Stimulated activated CD8-positive, alpha-beta memory T cell treated with anti-CD3 and anti-CD28 coated beads, Interleukin-12 subunit alpha, Interleukin-12 subunit beta, amount 100 ng/mL, for 4 hours (primary cell): Measurements from ENCODE around the gene DENND5A.
"Not testable (repeated sequence)": the region's sequence is repeated elsewhere in the genome, so short reads cannot be mapped to it uniquely, and the experiment has no call there.

Experiments
- DNase-seq: peaks from one replicate; pipeline ENCODE4 v3.0.0-alpha.2; 2020; ENCODE audit warnings: low read depth

Gene DENND5A

DNA sequence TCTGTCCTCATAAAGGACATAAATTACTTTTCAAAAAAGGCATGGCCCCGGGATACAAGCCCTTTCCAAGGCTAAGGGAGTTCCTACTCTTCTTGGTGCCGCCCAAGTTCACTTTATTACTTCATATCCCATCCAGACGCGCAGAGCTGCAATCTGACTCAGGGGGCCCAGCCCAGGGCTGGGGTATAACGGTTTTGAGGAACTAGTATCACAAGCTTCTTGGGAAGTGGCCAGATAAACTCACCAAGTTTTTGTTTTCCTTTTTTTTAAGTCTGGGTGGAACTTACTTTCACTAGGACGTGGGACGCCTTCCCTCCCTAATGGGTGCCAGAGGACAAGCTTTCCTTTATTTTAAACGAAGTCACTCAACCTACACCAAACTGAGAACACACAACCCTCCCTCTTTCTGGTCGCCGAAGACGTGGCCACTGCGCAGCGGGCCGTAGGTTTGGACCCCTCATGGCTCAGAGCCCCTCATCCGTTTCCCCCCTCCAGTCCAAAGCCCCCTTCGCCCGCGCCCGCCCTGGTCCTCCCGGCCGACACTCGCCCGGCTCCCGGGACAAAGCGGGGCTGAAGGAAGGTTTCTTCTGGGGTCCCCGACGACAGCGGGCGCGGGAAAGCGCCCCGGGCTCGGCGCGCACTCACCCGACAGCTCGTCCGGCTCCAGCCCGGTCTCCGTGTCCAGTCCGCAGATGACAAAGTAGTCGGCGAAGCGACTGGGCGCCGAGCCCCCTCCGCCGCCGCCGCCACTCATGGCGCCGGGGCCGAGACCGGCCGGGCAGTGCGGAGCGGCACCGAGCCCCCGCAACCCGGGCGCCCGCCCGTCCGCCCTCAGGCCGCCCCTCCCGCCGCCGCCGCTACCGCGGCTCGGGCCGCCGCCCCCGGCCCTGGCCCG, 587 bp downstream of the DENND5A start:
- peak; percentile 13 for DNase-seq

DNA sequence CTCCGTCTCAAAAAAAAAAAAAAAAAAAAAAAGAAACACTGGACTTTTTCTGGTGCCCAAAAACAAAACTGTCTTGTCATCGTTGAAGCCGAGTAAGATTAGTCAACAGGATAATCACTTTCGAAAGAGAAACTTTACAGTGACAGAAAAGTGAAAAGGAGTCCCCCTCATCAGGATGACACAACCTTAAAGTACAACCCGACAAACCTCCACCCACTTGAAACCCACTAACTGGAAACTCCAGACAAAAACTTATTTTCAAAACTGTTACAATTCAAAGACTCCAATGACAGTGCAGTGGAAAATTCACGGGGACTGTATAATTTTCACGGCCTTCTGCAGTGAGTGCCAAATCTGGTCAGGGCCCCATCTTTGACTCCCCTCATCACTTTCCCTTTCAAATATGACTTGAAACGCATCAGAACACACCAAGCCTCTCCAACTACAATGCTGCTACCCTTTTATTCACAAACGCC, 1.3 kb downstream of the DENND5A start:
- peak; percentile 27 for DNase-seq

DNA sequence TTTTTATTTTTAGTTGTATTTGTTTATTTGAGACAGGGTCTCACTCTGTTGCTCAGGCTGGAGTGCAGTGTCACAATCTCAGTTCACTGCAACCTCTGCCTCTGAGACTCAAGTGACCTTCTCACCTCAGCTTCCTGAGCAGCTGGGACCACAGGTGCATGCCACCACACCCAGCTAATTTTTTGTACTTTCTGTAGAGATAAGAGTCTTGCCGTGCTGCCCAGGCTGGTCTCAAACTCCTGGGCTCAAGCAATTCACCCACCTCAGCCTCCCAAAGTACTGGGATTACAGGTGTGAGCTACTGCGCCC, 4.4 kb downstream of the DENND5A start:
- DNase-seq, result not testable (repeated sequence)

DNA sequence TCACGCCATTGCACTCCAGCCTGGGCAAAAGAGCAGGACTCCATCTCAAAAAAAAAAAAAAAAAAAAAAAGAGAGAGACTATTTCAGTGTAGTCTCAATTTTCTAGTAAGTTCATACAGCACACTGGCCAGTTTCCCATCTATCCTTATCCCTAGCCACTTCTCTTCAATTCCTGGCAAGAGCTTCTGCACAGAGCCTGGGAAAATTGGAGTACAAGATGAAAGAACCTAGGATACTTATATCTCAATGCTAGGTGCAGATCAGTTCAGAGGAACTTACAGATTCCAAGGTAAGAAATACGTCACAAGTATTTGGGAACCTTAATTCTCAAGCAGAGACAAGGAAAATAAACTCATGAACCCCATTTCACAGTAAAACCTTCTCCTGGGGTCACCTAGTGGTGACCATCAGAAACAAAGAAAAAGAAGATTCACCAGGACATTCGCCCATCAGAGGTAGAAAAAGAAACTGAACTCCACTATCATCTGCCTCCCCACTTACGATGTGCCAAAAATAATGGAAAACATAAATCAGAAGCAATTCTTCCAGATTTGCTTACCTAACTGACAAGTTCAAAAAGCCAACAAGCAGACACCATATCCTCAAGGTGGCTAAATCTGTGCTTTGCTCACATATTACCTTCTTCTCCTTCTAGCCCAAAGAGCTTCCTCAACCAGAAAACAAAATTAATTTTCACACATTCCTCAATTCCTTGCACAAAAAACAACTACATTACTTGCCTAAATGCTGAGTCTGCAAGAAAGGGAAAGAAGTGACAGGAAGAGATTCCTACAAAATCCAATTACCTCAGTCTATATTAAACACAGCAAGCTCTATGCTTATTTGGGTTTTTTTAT, 4.9 kb downstream of the DENND5A start:
- no peak for DNase-seq

DNA sequence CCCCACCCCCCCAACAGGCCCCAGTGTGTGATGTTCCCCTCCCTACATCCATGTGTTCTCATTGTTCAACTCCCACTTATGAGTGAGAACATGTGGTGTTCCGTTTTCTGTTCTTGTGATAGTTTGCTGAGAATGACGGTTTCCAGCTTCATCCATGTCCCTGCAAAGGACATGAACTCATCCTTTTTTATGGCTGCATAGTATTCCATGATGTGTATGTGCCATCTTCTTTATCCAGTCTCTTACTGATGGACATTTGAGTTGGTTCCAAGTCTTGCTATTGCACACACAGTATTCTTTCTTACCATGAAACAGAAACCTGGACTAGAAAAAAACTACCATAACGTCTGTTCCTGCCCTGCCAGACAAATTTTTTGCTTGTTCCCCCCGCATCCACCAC, 6.9 kb downstream of the DENND5A start:
- DNase-seq, result not testable (repeated sequence)

DNA sequence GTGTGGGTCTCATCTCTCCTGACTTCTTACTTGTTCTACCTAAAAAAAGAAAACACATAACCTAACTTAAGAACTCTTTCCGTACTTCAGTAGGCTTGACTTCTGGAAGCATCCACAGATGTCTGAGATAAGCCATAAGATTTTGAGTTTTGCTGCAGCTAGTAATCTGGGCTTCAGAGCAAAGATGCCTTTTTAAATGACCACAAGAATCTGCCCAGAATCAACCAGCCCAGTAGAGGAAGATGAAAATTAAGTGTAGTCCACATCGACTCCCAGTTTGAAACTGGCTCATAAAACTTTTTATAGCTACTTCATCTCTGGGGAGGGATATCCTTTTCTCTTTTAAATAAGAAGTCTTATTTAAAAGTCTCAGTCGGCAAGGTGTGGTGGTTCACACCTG, 10.7 kb downstream of the DENND5A start:
- DNase-seq, result no peak

DNA sequence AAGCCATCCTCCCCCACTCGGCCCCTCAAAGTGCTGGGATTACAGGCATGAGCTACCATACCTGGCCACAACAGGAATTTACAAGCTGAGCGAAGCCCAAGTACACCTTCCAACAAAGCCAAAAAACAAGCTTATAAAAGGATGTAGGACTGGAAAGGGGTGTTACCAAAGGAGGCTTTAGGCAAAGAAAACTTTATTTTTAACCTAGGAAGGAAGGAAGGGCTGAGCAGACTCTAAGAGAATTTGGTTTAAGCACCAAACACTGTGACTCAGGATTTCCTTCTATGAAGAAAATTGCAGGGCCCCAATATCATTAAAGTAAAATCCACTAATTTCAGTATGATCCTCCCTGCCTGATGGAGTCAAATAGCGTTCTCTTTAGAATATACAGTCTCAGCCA, 12.1 kb downstream of the DENND5A start:
- DNase-seq, result no peak

DNA sequence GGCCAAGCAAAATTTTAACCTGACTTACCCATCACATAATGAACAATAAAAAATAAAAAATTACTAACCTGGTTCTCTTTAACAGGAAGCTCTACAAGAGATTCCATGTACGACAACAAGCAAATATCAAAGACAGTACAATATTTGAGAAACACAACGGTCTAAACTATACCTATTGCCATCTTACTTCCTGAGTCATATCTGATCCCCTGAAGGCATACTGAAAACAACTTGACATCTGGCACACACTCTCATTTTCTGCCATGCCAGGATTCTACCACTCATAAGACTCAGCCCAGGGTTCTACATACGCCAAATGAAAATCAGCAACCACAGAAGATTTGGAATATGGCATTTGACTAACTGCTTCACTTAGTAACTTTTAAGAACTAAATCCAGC, 13.8 kb downstream of the DENND5A start:
- no peak for DNase-seq

DNA sequence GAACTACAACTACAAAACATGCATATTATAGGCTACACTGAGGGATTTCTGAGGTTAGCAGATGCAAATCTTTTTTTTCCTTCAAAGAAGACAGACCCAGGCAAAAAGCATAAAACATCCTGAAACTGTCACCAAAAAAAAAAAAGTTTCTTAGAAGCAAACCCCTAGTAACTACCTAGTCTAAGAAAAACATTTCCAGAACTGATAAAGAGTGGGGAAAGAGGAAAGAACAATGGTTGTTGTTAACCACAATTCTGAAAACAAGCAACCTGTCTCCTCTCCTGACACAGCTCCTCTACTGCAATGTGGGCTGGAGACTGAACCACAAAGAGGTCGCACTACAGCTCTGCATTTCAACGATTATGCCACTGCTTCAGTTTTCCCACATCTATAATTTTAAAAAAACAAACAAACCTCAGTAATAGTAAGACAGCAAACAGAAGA, 15.0 kb downstream of the DENND5A start:
- no peak for DNase-seq

DNA sequence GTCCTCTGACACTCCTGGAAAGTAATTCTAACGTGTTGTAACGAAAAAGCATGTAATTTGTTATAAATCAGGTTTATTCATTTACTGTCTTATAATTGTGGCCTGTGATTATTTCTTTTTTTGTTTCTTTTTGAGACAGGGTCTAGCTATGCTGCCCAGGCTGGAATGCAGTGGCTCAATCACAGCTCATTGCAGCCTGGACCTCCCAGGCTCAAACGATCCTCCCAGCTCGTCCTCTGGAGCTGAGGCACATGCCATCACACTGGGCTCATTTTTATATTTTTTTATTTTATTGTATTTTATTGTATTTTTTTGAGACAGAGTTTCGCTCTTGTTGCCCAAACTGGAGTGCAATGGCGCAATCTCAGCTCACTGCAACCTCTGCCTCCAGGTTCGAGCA, 15.9 kb downstream of the DENND5A start:
- no peak for DNase-seq

DNA sequence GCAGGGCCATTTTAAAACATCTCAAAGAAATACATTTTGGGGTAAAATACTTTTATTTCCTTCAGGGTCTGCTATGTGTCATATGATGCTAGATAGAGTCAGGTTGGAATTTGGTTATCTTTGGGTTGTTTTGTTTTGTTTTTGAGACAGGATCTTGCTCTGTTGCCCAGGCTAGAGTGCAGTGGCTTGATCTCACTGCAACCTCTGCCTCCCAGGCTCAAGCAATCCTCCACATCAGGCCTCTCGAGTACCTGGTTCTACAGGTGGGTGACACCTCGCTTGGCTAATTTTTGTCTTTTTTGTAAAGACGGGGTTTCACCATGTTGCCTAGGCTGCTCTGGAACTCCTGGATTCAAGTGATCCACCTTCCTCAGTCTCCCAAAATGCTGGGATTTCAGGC, 17.3 kb downstream of the DENND5A start:
- DNase-seq, result no peak

DNA sequence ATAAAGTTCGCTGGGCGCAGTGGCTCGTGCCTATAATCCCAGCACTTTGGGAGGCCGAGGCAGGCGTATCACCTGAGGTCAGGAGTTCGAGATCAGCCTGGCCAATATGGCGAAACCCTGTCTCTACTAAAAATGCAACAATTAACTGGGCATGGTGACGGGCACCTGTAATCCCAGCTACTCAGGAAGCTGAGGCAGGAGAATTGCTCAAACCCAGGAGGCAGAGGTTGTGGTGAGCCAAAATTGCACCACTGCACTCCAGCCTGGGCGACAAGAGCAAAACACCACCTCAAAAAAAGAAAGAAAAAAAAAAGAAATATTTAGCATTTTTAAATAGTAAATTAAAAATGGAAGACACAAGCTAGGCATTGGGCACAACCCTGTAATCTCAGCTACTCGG, 28.9 kb downstream of the DENND5A start:
- DNase-seq, result not testable (repeated sequence)

DNA sequence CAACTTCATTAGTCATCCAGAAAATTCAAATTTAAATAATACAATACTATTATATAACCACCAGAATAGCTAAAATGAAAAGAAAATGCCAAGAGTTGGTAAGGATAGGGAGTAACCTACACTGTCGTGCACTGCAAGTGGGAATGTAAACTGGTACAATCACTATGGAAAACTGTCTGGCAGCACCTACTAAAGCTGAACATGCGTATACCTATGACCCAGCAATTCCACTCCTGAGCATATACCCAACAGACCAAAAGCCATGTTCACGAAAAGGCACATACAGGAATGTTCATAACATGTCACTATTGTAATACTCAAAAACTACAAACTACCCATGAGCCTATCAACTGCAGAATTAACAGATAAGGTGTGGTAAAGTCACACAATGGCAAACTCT, 32.7 kb downstream of the DENND5A start:
- DNase-seq, result no peak

DNA sequence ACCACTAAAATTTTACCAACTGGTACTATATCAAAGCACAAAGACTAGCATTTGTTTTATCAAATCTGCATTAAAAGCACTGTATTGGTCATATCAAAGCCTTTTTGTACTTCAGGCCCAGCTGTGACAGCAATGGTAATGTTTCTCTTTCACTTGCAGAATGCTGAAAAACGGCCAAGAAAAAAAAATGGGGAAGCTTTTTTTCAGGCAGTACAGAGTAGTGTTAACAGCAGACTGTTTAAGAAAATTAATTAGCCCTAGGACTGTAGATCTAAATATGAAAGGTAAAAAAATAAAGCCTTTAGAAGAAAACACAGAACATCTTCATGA, 33.3 kb downstream of the DENND5A start:
- no peak for DNase-seq

DNA sequence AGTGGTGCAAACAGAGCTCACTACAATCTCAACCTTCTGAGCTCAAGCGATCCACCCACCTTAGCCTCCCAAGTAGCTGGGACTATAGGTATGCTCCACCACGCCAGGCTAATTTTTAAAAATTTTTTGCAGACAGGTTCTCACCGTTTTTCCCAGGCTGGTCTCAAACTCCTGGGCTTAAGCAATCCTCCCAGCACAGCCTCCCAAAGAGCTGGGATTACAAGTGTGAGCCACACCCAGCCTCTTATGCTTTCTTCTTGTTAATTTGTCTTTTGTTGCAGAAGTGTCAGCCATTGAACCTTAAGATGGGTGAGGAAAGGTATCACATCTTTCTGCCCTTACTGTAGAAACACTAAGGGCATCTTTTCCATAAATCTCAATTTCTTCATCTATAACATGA, 34.9 kb downstream of the DENND5A start:
- no peak for DNase-seq

DNA sequence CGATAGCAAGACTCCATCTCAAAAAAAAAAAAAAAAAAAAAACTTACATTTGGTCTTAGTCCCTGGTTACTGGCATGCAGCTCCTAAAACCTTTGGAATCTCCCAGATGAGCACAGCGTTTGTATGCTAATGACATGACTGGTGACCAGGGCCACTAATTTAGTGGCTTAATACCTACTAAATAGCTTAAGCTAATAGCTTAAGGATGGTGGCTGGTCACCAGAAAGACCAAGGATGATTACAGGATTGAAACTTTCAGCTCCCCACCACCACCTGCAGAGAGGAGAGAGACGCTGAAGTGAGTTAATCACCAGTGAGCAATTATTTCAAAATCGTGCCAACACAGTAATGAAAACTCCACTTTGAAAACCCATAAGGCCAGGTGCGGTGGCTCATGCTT, 37.1 kb downstream of the DENND5A start:
- no peak for DNase-seq

DNA sequence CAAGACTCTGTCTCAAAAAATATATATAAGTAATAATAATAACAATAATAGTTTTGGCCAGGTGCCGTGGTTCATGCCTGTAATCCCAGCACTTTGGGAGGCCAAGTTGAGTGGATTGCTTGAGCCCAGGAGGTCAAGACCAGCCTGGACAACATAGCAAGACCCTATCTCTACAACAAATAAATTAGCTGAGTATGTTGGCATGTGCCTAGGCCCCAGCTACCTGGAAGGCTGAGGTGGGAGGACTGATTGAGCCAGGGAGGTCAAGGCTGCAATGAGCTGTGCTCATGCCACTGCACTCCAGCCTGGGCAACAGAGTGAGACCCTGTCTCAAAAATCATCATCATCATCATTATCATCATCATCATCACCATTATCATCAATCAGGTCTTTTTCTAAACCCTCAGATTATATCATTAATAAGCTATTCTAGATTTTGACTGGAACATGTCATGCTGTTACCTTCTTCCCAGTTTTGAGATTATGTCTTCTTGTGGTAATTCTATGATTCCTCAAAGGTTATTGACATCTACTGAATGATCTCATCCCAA, 39.3 kb downstream of the DENND5A start:
- no peak for DNase-seq

DNA sequence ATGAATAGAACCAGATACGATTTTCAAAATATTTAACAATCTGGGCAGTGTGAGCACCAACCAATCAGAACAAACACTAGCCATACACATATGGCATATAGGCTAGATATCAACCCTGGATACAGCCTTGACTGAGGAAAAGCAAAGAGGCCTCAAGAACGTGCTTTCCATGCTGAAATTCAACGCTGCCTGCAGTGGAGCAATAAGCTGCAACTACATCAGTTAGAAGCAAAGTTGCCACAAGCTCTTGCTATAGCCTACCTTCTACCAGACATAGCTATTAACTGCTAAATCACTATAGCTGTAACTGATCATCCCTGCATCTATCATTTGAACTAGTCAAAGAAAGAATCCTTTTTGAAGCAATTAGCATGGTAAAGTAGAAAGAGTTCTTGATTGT, 42.5 kb downstream of the DENND5A start:
- DNase-seq, result no peak

DNA sequence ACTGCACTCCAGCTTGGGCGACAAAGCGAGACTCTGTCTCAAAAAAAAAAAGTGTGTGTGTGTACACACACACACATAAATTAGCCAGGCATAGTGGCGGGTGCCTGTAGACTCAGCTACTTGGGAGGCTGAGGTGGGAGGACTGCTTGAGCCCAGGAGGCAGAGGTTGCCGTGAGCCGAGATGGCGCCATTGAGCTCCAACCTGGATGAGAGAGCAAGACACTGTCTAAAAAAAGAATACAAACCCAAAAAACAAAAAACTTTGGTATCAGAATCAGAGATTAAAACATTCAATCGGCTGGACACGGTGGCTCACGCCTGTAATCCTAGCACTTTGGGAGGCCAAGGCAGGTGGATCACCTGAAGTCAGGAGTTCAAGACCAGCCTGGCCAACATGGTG, 44.3 kb downstream of the DENND5A start:
- not testable (repeated sequence) for DNase-seq

DNA sequence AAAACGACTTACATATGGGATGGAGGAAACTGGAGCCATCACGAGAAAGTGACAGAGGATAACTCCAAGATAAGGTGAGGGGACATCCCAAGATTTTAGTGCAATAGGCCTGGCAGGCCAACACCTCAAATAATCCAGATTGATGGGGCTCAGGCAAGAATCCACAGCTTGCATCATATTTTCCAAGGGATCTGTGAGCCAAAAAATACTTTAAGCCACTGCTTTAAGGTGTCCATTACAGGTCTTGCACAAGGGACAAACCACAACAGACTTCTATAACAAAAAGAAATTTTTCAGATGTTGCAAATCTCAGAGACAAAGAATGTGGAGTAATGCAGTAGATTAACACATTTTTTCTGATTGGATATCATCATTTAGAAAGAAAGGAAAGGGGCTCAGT, 45.6 kb downstream of the DENND5A start:
- no peak for DNase-seq

DNA sequence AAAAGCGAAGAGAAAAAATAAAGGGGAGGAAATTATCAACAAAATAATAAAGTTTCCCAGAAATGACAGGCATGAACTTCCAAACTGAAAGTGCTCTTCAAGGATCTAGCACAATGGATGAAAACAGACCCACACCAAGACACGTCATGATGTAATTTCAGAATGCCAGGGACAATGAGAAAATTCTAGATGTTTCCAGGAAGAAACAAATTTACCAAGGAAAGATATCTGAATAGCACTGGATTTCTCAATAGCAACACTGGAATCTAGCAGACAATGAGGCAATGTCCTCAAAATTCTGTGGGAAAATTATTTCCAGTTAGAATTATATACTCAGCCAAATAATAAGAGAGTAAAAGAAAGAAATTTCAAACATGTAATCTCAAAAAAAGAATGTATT, 46.0 kb downstream of the DENND5A start:
- DNase-seq, result no peak

DNA sequence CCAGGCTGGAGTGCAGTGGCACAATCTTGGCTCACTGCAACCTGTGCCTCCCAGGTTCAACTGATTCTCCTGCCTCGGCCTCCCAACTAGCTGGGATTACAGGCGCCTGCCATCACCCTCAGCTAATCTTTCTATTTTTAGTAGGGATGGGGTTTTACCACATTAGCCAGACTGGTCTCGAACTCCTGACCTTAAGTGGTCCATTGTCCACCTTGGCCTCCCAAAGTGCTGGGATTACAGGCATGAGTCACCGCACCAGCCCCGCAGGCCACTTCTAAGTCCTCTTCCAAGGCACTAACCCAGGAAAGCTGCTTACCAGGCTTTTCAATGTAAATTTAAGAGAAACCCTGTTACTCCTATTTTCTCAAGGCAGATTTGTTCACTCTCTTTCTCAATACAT, 50.4 kb downstream of the DENND5A start:
- DNase-seq, result no peak

DNA sequence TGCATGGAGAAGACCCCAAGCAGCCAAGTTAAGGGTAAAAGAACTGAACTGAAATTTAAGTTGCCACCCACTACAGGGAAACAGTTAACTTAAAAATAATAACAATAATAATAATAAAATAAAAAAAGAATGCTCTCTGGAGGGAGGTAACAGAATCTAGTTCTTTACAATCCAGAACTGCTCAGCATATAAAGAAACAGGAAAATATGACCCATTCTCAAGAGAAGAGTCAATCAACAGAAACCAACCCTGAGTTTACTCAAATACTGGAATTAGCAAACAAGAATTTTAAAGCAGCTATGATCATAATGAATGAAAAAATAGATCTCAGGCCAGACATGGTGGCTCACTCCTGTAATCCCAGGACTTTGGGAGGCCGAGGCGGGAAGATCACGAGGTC, 53.8 kb downstream of the DENND5A start:
- DNase-seq, result no peak
